ENCODE measurements around the gene PEAK3.

DNA sequence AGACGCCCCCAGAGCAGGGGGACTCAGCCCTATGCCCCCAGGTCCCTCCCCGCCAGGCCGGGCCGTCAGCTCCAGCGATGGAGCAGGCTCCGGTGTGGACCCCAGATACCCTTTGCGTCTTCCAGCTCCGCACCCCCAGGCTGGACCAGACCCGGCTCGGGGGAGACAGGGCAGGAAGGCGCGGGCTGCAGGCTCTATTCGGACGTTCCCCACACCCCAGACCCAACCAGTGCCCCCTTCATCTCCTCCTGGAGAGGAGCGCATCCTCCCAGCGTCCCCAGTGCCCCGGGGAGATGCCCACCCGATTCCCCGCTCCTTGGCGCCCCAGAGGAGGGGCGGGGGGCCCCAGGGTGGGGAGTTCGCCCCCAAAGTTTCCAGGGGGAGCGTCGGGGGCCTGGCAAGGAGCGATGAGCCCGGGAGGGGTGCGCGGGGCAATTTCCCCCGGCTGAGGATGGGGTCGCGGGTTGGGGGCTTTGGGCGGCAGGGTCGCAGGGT, 25.6 kb upstream of the PEAK3 start:
- TF ChIP-seq, protein P1, sequence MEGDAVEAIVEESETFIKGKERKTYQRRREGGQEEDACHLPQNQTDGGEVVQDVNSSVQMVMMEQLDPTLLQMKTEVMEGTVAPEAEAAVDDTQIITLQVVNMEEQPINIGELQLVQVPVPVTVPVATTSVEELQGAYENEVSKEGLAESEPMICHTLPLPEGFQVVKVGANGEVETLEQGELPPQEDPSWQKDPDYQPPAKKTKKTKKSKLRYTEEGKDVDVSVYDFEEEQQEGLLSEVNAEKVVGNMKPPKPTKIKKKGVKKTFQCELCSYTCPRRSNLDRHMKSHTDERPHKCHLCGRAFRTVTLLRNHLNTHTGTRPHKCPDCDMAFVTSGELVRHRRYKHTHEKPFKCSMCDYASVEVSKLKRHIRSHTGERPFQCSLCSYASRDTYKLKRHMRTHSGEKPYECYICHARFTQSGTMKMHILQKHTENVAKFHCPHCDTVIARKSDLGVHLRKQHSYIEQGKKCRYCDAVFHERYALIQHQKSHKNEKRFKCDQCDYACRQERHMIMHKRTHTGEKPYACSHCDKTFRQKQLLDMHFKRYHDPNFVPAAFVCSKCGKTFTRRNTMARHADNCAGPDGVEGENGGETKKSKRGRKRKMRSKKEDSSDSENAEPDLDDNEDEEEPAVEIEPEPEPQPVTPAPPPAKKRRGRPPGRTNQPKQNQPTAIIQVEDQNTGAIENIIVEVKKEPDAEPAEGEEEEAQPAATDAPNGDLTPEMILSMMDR (IDR thresholded peaks at IDR 0.05): no peak
- TF ChIP-seq POLR2A (IDR thresholded peaks at IDR 0.05): no peak
